GM03348 (cell line): ENCODE measurements around the gene MT1A.
A peak's percentile ranks its signal among the peaks of the same experiment; 100 is the strongest.

Experiments used
- DNase-seq: peaks from one replicate; pipeline ENCODE4 v3.0.0; 2012; ENCODE audit warnings: low spot score

The MT1A gene

GRCh38 chr16:56681939-56682702 lies 43.7 kb downstream of the MT1A start, which contains the start of gene MT1X:
TSS of gene MT1X (plus strand) at chr16:56682470. CDS start at chr16:56682541, 71 bp downstream.
- DNase-seq, result peak; percentile 98

GRCh38 chr16:56682703-56683397 lies 44.4 kb downstream of the MT1A start:
- no peak for DNase-seq

- DNase-seq, result no peak
Measured at GRCh38 chr16:56683424-56684172, 45.1 kb downstream of the MT1A start.

GRCh38 chr16:56684256-56684925 lies 45.9 kb downstream of the MT1A start:
- peak; percentile 19 for DNase-seq

- DNase-seq, result no peak
Measured at GRCh38 chr16:56684926-56685590, 46.6 kb downstream of the MT1A start.

GRCh38 chr16:56686758-56687157 lies 48.3 kb downstream of the MT1A start:
- DNase-seq, result no peak

- no peak for DNase-seq
Measured at GRCh38 chr16:56688762-56689161, 50.3 kb downstream of the MT1A start.

GRCh38 chr16:56689171-56689570 lies 50.7 kb downstream of the MT1A start:
- DNase-seq, result no peak
